GM23338 (cell line): Measurements from ENCODE around the gene ASPHD2. TPM values are rescaled to one million over a fixed set of nuclear protein-coding genes. Genes with fewer than 3 reads are reported as not detected.

Source experiments
- ATAC-seq: fragments of 200-7000 bp; cut with Tn5 transposase; 3 replicates; pipeline ENCODE4 v1.9.1; 2020
- DNase-seq: peaks from one replicate; pipeline ENCODE4 v3.0.0-alpha.2; 2015; ENCODE audit warnings: low spot score
- H2AFZ ChIP-seq: fragments of 200-600 bp; sonication (generic); 2 replicates; pipeline ENCODE4 v1.8.0; 2016; ENCODE audit warnings: antibody characterized with exemption, mild to moderate bottlenecking, moderate library complexity
- H3F3A ChIP-seq: fragments of 200-600 bp; sonication (generic); replicated peaks from 2 replicates; pipeline ENCODE4 v1.8.0; 2017; ENCODE audit warnings: antibody characterized with exemption, mixed run types, low read depth
- H3K27ac ChIP-seq: fragments of 200-600 bp; sonication (generic); 2 replicates; pipeline ENCODE4 v1.6.1; 2016; ENCODE audit warnings: low read depth
- H3K27me3 ChIP-seq: fragments of 200-600 bp; sonication (generic); 2 replicates; pipeline ENCODE4 v1.8.0; 2016; ENCODE audit warnings: mild to moderate bottlenecking, mixed run types, moderate library complexity; ENCODE audit not compliant: insufficient read depth
- H3K36me3 ChIP-seq: fragments of 200-600 bp; sonication (generic); 2 replicates; pipeline ENCODE4 v1.8.0; 2016; ENCODE audit warnings: mild to moderate bottlenecking; ENCODE audit not compliant: insufficient read depth
- H3K4me1 ChIP-seq: fragments of 200-600 bp; sonication (generic); 2 replicates; pipeline ENCODE4 v1.8.0; 2016; ENCODE audit warnings: mild to moderate bottlenecking, moderate library complexity; ENCODE audit not compliant: insufficient read depth
- H3K4me2 ChIP-seq: fragments of 200-600 bp; sonication (generic); 2 replicates; pipeline ENCODE4 v1.7.1; 2017; ENCODE audit warnings: mixed run types
- H3K4me3 ChIP-seq: fragments of 200-600 bp; sonication (generic); 2 replicates; pipeline ENCODE4 v1.6.1; 2016; ENCODE audit warnings: mixed run types
- H3K79me2 ChIP-seq: fragments of 200-600 bp; sonication (generic); replicated peaks from 2 replicates; pipeline ENCODE4 v1.8.0; 2017; ENCODE audit warnings: mild to moderate bottlenecking; ENCODE audit not compliant: insufficient read depth
- H3K9me2 ChIP-seq: fragments of 200-600 bp; sonication (generic); 2 replicates; pipeline ENCODE4 v1.8.0; 2017; ENCODE audit not compliant: insufficient read depth
- H4K20me1 ChIP-seq: fragments of 200-600 bp; sonication (generic); replicated peaks from 2 replicates; pipeline ENCODE4 v1.8.0; 2017; ENCODE audit warnings: mild to moderate bottlenecking; ENCODE audit not compliant: insufficient read depth
- H3K27ac Mint-ChIP-seq: 2 replicates; pipeline ENCODE4 v1.8.0; 2020; ENCODE audit warnings: inconsistent platforms, mild to moderate bottlenecking, moderate library complexity, mixed read lengths
- H3K27me3 Mint-ChIP-seq: 3 replicates; pipeline ENCODE4 v1.8.0; 2022; ENCODE audit warnings: low read depth, mild to moderate bottlenecking, moderate library complexity, mixed read lengths, inconsistent platforms; ENCODE audit not compliant: insufficient read depth, poor library complexity
- H3K36me3 Mint-ChIP-seq: 3 replicates; pipeline ENCODE4 v1.8.0; 2021; ENCODE audit warnings: low read depth, mild to moderate bottlenecking, inconsistent platforms, moderate library complexity, mixed read lengths
- H3K4me1 Mint-ChIP-seq: 3 replicates; pipeline ENCODE4 v1.8.0; 2020; ENCODE audit warnings: mild to moderate bottlenecking, inconsistent platforms, mixed read lengths
- H3K4me3 Mint-ChIP-seq: 3 replicates; pipeline ENCODE4 v1.8.0; 2021; ENCODE audit warnings: moderate library complexity, mild to moderate bottlenecking, inconsistent platforms, mixed read lengths
- H3K9me3 Mint-ChIP-seq: 3 replicates; pipeline ENCODE4 v1.8.0; 2020; ENCODE audit warnings: moderate library complexity, mild to moderate bottlenecking, inconsistent platforms, mixed read lengths
- CREB1 ChIP-seq: fragments of 250-450 bp; sonication (Bioruptor Pico); IDR thresholded peaks from 2 replicates; pipeline ENCODE4 v1.5.0; 2020; ENCODE audit warnings: low read depth, mild to moderate bottlenecking, moderate library complexity
- EZH2 ChIP-seq: fragments of 200-600 bp; sonication (generic); IDR thresholded peaks from one replicate; pipeline ENCODE4 v1.8.0; 2017; ENCODE audit warnings: antibody characterized with exemption, mild to moderate bottlenecking, low read depth; ENCODE audit not compliant: unreplicated experiment
- EZH2phosphoT487 ChIP-seq: fragments of 200-600 bp; sonication (generic); IDR thresholded peaks from one replicate; pipeline ENCODE4 v1.8.1; 2018; ENCODE audit warnings: antibody characterized with exemption; ENCODE audit not compliant: unreplicated experiment
- POLR2AphosphoS5 ChIP-seq: IDR thresholded peaks from 2 replicates; pipeline ENCODE4 v1.6.1; 2016; ENCODE audit warnings: antibody characterized with exemption, low read depth
- polyA plus RNA-seq: library from polyadenylated mRNA; unstranded; fragments of >200 nt; fragmentation: Nextera tagmentation; extraction: Ambion mirVana; gene quantifications from 2 replicates; pipeline ENCODE4 v1.2.1, GENCODE V29; 2016
- total RNA-seq: library from RNA; depleted of rRNA; stranded (reverse); fragments of >200 nt; shearing (Covaris generic); gene quantifications from 2 replicates; pipeline ENCODE4 v1.2.3, GENCODE V29; 2014
- TF ChIP-seq, protein P1 (sequence below): fragments of 250-450 bp; sonication (Bioruptor Pico); IDR thresholded peaks from 2 replicates; pipeline ENCODE4 v1.5.0; 2020; ENCODE audit warnings: mild to moderate bottlenecking, moderate library complexity
- TF ChIP-seq, protein P2 (sequence below): IDR thresholded peaks from one replicate; pipeline ENCODE4 v1.6.1; 2018; ENCODE audit warnings: antibody characterized with exemption; ENCODE audit not compliant: unreplicated experiment

Gene ASPHD2
- total and polyA plus RNA-seq, 2 experiments from 2014 or later, result 6.0 to 9.3 TPM

DNA sequence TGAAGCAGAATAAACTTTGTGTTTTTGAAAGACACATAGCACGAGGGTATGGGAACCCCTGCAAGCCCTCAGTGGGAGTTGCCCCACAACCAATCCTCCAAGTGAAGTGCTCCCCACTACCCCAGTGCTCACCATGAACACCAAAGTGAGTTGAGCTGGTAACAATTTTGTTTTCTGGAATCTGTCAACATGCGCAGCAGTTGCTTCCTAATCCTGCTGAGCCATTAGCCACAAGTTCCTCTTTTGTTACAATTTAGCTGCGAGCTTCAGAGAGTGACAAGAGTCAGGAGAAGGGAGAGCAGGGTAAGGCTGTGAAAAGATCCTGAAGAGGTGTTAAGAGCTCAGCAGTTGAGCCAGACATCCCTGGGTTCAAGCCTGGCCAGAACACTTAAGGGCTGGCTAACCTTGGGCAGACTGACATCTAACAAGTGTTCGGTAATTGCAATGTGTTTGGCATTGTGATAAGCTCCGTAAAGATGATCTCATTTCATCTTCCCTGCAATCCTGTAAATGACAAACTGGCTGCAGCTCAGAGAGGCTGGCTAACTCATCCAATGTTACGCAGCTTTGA lies 24.1 kb upstream of the ASPHD2 start:
- H3K4me2 ChIP-seq, result no peak overlapping the region
- DNase-seq (no peak), ATAC-seq (no peak)
- no peaks in the 10 kb centered on the region for H3K36me3 Mint-ChIP-seq
- peaks cover 10% of the 10 kb centered on the region for H3K27me3 Mint-ChIP-seq
- H3K27ac ChIP-seq, result no peak overlapping the region
- no peak overlapping the region for H3K4me3 ChIP-seq
- no peaks in the 10 kb centered on the region for H3K4me1 ChIP-seq
- no peaks in the 10 kb centered on the region for H3K36me3 ChIP-seq
- TF ChIP-seq, protein P1, sequence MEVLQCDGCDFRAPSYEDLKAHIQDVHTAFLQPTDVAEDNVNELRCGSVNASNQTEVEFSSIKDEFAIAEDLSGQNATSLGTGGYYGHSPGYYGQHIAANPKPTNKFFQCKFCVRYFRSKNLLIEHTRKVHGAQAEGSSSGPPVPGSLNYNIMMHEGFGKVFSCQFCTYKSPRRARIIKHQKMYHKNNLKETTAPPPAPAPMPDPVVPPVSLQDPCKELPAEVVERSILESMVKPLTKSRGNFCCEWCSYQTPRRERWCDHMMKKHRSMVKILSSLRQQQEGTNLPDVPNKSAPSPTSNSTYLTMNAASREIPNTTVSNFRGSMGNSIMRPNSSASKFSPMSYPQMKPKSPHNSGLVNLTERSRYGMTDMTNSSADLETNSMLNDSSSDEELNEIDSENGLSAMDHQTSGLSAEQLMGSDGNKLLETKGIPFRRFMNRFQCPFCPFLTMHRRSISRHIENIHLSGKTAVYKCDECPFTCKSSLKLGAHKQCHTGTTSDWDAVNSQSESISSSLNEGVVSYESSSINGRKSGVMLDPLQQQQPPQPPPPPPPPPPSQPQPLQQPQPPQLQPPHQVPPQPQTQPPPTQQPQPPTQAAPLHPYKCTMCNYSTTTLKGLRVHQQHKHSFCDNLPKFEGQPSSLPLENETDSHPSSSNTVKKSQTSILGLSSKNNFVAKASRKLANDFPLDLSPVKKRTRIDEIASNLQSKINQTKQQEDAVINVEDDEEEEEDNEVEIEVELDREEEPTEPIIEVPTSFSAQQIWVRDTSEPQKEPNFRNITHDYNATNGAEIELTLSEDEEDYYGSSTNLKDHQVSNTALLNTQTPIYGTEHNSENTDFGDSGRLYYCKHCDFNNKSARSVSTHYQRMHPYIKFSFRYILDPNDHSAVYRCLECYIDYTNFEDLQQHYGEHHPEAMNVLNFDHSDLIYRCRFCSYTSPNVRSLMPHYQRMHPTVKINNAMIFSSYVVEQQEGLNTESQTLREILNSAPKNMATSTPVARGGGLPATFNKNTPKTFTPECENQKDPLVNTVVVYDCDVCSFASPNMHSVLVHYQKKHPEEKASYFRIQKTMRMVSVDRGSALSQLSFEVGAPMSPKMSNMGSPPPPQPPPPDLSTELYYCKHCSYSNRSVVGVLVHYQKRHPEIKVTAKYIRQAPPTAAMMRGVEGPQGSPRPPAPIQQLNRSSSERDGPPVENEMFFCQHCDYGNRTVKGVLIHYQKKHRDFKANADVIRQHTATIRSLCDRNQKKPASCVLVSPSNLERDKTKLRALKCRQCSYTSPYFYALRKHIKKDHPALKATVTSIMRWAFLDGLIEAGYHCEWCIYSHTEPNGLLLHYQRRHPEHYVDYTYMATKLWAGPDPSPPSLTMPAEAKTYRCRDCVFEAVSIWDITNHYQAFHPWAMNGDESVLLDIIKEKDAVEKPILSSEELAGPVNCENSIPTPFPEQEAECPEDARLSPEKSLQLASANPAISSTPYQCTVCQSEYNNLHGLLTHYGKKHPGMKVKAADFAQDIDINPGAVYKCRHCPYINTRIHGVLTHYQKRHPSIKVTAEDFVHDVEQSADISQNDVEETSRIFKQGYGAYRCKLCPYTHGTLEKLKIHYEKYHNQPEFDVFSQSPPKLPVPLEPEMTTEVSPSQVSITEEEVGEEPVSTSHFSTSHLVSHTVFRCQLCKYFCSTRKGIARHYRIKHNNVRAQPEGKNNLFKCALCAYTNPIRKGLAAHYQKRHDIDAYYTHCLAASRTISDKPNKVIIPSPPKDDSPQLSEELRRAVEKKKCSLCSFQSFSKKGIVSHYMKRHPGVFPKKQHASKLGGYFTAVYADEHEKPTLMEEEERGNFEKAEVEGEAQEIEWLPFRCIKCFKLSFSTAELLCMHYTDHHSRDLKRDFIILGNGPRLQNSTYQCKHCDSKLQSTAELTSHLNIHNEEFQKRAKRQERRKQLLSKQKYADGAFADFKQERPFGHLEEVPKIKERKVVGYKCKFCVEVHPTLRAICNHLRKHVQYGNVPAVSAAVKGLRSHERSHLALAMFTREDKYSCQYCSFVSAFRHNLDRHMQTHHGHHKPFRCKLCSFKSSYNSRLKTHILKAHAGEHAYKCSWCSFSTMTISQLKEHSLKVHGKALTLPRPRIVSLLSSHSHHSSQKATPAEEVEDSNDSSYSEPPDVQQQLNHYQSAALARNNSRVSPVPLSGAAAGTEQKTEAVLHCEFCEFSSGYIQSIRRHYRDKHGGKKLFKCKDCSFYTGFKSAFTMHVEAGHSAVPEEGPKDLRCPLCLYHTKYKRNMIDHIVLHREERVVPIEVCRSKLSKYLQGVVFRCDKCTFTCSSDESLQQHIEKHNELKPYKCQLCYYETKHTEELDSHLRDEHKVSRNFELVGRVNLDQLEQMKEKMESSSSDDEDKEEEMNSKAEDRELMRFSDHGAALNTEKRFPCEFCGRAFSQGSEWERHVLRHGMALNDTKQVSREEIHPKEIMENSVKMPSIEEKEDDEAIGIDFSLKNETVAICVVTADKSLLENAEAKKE (CRISPR knock-in tag), result no peak
- TF ChIP-seq EZH2phosphoT487 (no peak), POLR2AphosphoS5 (no peak), CREB1 (CRISPR knock-in tag) (no peak), EZH2 (no peak)
- TF ChIP-seq, protein P2, sequence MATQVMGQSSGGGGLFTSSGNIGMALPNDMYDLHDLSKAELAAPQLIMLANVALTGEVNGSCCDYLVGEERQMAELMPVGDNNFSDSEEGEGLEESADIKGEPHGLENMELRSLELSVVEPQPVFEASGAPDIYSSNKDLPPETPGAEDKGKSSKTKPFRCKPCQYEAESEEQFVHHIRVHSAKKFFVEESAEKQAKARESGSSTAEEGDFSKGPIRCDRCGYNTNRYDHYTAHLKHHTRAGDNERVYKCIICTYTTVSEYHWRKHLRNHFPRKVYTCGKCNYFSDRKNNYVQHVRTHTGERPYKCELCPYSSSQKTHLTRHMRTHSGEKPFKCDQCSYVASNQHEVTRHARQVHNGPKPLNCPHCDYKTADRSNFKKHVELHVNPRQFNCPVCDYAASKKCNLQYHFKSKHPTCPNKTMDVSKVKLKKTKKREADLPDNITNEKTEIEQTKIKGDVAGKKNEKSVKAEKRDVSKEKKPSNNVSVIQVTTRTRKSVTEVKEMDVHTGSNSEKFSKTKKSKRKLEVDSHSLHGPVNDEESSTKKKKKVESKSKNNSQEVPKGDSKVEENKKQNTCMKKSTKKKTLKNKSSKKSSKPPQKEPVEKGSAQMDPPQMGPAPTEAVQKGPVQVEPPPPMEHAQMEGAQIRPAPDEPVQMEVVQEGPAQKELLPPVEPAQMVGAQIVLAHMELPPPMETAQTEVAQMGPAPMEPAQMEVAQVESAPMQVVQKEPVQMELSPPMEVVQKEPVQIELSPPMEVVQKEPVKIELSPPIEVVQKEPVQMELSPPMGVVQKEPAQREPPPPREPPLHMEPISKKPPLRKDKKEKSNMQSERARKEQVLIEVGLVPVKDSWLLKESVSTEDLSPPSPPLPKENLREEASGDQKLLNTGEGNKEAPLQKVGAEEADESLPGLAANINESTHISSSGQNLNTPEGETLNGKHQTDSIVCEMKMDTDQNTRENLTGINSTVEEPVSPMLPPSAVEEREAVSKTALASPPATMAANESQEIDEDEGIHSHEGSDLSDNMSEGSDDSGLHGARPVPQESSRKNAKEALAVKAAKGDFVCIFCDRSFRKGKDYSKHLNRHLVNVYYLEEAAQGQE, result no peak
- H3K9me2 ChIP-seq, result peaks cover 5% of the 10 kb centered on the region; the same call in 1 of the 2 replicates
- no peaks in the 10 kb centered on the region for H4K20me1 ChIP-seq
- H3K27me3 ChIP-seq, result no peaks in the 10 kb centered on the region
- H3F3A ChIP-seq, result no peaks in the 10 kb centered on the region
- no peak overlapping the region for H3K27ac Mint-ChIP-seq
- H3K9me3 Mint-ChIP-seq, result no peaks in the 10 kb centered on the region
- peak overlapping the region; percentile 72 for H2AFZ ChIP-seq
- H3K79me2 ChIP-seq, result no peaks in the 10 kb centered on the region
- H3K4me3 Mint-ChIP-seq, result no peak overlapping the region
- H3K4me1 Mint-ChIP-seq, result peaks cover 14% of the 10 kb centered on the region
